Testis (tissue), 3 donors: ENCODE results near the gene DCAF5. TPM values are rescaled to one million over a fixed set of nuclear protein-coding genes. Genes with fewer than 3 reads are reported as not detected.

Experiments used
- DNase-seq: peaks from one replicate; pipeline ENCODE4 v3.0.0-alpha.2; 2019
- H3K27ac ChIP-seq, 2 donors: fragments of 200-600 bp; sonication (generic); one replicate each; pipeline ENCODE4 v1.5.1; 2019
- H3K27me3 ChIP-seq: fragments of 200-600 bp; sonication (generic); one replicate; pipeline ENCODE4 v1.5.1; 2019
- H3K36me3 ChIP-seq: fragments of 200-600 bp; sonication (generic); one replicate; pipeline ENCODE4 v1.5.1; 2017; ENCODE audit warnings: low read depth; ENCODE audit errors: missing control alignments
- H3K4me1 ChIP-seq: fragments of 200-600 bp; sonication (generic); one replicate; pipeline ENCODE4 v1.5.1; 2019
- H3K4me3 ChIP-seq, 2 donors: fragments of 200-600 bp; sonication (generic); one replicate each; pipeline ENCODE4 v1.5.1; 2017 to 2019
- H3K9me3 ChIP-seq: fragments of 200-600 bp; sonication (generic); one replicate; pipeline ENCODE4 v1.5.1; 2017
- POLR2A ChIP-seq: fragments of 450-650 bp; IDR thresholded peaks from one replicate; pipeline ENCODE4 v1.6.1; 2017; ENCODE audit warnings: antibody characterized with exemption, mild to moderate bottlenecking, moderate library complexity
- WGBS, 2 donors: methylation state at CpG; one replicate each; pipeline ENCODE4 v1.1.5; 2018; 5-methylcytosine and 5-hydroxymethylcytosine counted together
- intact Hi-C: fragments of 100-400 bp; cut with DNase I; formaldehyde crosslinking; loops from one replicate; pipeline ENCODE4 v1.15.1; 2023; ENCODE audit warnings: low total_unique reads
- polyA plus RNA-seq: library from polyadenylated mRNA; stranded (reverse); fragments of 350-450 nt; fragmentation: Illumina TruSeq; extraction: RNeasy Lipid Tissue Mini Kit (QIAGEN cat#74804); gene quantifications from one replicate; pipeline ENCODE4 v1.2.3, GENCODE V29; 2014; ENCODE audit warnings: low read depth, low replicate concordance; ENCODE audit not compliant: insufficient read depth
- total RNA-seq, 2 donors: library from RNA; depleted of rRNA; stranded (reverse); fragments of >200 nt; gene quantifications; one replicate each; pipeline ENCODE4 v1.2.3, GENCODE V29; 2016
- TF ChIP-seq, protein P1 (sequence below), 3 experiments: fragments of 450-650 bp in 2 of 3; fragments of 200-600 bp in 1 of 3; sonication (generic) in 1 of 3; IDR thresholded peaks; one replicate each; pipeline ENCODE4 v1.5.1; 2016 to 2019; ENCODE audit warnings: antibody characterized with exemption in 3 of 3, mild to moderate bottlenecking in 2 of 3, moderate library complexity in 1 of 3

DCAF5 gene
- total and polyA plus RNA-seq, 3 donors from 2014 or later: 97.7 to 168 (median 129) TPM

DNA sequence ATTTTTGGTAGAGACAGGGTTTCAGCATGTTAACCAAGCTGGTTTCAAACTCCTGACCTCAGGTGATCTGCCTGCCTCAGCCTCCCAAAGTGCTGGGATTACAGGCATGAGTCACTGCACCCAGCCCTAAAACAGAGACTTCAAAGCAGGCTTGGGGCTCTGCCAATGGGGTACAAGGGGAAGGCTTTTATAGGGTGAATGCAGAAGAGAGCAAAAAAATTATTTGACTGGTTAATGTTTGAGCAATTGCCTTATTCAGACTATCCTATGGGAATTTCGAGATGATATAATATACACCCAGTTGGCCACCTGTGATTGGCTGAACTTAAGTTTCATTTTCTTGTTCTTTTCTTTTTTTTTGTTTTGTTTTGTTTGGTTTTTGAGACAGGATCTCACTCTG, 142.3 kb downstream of the DCAF5 start:
- TF ChIP-seq, protein P1, sequence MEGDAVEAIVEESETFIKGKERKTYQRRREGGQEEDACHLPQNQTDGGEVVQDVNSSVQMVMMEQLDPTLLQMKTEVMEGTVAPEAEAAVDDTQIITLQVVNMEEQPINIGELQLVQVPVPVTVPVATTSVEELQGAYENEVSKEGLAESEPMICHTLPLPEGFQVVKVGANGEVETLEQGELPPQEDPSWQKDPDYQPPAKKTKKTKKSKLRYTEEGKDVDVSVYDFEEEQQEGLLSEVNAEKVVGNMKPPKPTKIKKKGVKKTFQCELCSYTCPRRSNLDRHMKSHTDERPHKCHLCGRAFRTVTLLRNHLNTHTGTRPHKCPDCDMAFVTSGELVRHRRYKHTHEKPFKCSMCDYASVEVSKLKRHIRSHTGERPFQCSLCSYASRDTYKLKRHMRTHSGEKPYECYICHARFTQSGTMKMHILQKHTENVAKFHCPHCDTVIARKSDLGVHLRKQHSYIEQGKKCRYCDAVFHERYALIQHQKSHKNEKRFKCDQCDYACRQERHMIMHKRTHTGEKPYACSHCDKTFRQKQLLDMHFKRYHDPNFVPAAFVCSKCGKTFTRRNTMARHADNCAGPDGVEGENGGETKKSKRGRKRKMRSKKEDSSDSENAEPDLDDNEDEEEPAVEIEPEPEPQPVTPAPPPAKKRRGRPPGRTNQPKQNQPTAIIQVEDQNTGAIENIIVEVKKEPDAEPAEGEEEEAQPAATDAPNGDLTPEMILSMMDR (IDR thresholded peaks at IDR 0.05): no peak
- no peak for TF ChIP-seq POLR2A
- no peaks in the 10 kb centered on the region for H3K36me3 ChIP-seq
- H3K4me3 ChIP-seq: no peak overlapping the region
- H3K9me3 ChIP-seq: no peaks in the 10 kb centered on the region
- DNase-seq: no peak
- WGBS, 2 donors: 85 to 93% methylated on average over 1 of the region's 1 CpG
- H3K27ac ChIP-seq: no peak overlapping the region
- H3K4me1 ChIP-seq: no peaks in the 10 kb centered on the region
- intact Hi-C loops: no loop called here
- no peaks in the 10 kb centered on the region for H3K27me3 ChIP-seq

- TF ChIP-seq, protein P1 (IDR thresholded peaks at IDR 0.05): no peak
- no peak for TF ChIP-seq POLR2A
- Histone ChIP-seq H3K36me3 (no peaks in the 10 kb centered on the region), H3K27me3 (no peaks in the 10 kb centered on the region), H3K4me1 (no peaks in the 10 kb centered on the region), H3K4me3 (no peak overlapping the region), H3K9me3 (no peaks in the 10 kb centered on the region), H3K27ac (no peak overlapping the region)
- intact Hi-C loops: no loop called here
- WGBS, 2 donors: 33 to 58% methylated on average over 1 of the region's 1 CpG
- no peak for DNase-seq
Measured at GRCh38 chr14:69008421-69008884, 144.5 kb downstream of the DCAF5 start.

GRCh38 chr14:69006346-69006745, 146.6 kb downstream of the DCAF5 start:
- Histone ChIP-seq H3K9me3 (no peaks in the 10 kb centered on the region), H3K4me3 (no peak overlapping the region), H3K27ac (no peak overlapping the region), H3K4me1 (no peaks in the 10 kb centered on the region), H3K27me3 (no peaks in the 10 kb centered on the region), H3K36me3 (no peaks in the 10 kb centered on the region)
- DNase-seq: no peak
- intact Hi-C loops: no loop called here
- 87 to 94% methylated on average over 5 of the region's 5 CpGs for WGBS, 2 donors
- no peak for TF ChIP-seq POLR2A
- TF ChIP-seq, protein P1 (IDR thresholded peaks at IDR 0.05): no peak

DNA sequence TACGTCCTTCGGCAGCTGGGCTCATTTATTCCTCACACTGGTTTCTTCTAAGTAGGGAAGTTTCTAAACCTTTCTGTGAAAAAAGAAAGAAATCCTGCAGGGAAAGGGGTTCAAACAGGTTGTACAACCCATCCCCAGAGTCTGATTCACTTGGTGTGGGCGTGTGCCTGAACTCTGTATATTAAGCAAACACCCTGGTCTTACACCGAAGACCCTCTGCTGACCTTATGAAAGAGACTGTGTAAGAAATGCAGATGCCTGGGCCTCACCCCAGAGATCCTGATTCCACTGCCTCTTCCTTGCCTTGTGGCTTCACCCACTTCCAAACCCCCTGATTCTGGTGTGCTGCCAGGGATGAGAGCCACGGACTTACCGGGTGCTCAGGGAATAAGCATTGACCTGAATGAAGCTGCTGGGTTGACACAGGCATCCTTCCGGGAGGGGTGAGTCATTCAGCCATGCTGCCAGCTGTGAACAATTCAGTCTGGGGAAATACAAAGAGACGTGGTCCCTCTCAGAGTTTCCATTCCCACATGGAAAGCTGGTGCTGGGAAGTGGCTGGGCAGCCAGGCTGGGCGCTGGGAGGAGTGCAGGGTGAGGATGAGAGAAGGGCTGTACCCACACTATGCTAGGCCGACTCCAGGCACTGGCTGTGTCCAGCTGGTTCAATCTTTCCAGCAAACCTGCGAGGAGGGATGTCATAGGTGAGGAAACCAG, 147.3 kb downstream of the DCAF5 start:
- no peak overlapping the region for H3K27ac ChIP-seq
- 60 to 62% methylated on average over 11 of the region's 11 CpGs for WGBS, 2 donors

More for the DNA sequence above, 147.3 kb downstream of the DCAF5 start:
- H3K36me3 ChIP-seq: no peaks in the 10 kb centered on the region
- DNase-seq: no peak
- H3K9me3 ChIP-seq: no peaks in the 10 kb centered on the region
- H3K4me3 ChIP-seq: no peak overlapping the region
- intact Hi-C loops: no loop called here
- no peaks in the 10 kb centered on the region for H3K27me3 ChIP-seq
- TF ChIP-seq, protein P1 (IDR thresholded peaks at IDR 0.05): no peak
- TF ChIP-seq POLR2A: no peak
- H3K4me1 ChIP-seq: no peaks in the 10 kb centered on the region
